RPMI8226 (cell line): ENCODE data around the gene KHK.

Experiments used
- DNase-seq: peaks from one replicate; pipeline ENCODE4 v3.0.0-alpha.2; 2015

KHK gene

DNA sequence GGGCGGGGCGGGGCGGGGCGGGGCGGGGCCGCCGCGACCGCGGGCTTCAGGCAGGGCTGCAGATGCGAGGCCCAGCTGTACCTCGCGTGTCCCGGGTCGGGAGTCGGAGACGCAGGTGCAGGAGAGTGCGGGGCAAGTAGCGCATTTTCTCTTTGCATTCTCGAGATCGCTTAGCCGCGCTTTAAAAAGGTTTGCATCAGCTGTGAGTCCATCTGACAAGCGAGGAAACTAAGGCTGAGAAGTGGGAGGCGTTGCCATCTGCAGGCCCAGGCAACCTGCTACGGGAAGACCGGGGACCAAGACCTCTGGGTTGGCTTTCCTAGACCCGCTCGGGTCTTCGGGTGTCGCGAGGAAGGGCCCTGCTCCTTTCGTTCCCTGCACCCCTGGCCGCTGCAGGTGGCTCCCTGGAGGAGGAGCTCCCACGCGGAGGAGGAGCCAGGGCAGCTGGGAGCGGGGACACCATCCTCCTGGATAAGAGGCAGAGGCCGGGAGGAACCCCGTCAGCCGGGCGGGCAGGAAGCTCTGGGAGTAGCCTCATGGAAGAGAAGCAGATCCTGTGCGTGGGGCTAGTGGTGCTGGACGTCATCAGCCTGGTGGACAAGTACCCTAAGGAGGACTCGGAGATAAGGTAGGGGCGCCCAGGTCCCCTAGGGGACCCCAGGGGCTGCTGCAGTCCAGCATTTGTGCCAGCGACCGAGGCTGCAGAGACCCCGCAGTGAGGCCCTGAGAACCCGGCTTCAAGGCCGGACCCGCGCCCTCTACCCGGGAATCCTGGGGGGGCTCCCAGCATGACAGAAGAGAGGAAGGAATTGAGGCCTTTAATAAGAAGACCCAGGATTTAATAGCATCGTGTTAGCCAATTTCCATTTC, at the start of gene KHK:
KHK (plus strand) TSS at position 49 of the 870 bp plus-strand sequence; CDS start at position 537, 488 bp downstream.
- peak; percentile 95 for DNase-seq

DNA sequence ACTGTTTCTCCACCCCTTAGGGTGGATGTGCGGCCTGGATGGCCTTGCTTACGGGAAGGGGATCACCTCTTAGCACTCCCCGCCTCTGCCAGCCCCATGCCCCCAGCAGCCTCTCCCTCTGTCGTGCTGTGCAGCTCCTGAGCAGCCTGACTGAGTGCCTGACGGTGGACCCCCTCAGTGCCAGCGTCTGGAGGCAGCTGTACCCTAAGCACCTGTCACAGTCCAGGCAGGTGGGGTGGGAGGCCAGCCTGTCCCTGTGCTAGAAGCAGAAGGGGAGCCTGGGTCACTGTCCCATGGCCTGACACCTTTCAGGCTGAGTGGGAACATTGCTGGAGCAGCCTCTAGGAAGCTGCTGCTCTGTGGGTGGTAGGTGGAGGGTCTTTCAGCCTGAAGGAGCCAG, 48.6 kb upstream of the KHK start:
- no peak for DNase-seq

DNA sequence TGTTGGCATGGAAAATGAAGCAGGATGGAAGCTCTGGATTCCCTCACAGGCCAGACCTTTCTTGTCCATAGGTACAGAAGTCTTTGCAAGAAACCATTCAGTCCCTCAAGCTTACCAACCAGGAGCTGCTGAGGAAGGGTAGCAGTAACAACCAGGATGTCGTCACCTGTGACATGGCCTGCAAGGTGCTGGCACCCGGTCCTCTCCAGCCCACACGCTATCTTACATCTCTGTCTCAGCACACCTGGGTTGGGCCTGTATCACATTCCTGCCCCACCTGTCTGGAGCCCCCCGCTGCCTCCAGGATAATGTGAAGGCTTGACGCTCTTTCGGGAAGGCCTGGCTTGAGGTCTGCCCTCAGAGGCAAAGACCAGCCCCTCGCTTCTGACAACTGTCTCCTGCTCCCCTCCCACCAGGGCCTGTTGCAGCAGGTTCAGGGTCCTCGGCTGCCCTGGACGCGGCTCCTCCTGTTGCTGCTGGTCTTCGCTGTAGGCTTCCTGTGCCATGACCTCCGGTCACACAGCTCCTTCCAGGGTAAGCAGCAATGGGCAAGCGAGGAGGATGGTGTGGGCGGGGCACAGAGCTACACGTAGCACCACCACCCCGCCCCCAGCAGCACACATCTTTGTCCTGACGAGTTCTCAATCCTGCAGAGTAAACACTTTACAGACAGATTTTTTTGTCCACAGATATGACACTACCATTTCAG, 47.8 kb upstream of the KHK start:
- DNase-seq = no peak

DNA sequence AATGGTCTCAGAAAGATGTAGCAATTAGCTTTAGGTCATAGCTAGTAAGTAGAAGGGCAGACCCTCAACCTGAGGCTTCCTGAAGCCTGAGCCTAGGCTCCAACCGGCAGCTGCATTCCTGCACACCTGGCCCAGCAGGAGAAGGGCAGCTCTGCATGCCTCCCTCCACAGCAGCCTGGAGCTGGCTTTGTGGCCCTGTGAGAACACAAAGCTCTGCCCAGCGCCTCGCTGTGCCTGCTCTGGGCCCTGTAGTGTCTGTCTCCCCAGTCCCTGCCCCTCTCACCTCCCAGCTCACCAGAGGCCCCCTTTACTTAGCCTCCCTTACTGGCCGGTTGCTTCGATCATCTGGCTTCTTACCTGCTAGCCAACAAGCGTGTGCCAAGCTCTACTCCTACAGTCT, 47.1 kb upstream of the KHK start:
- DNase-seq = no peak

DNA sequence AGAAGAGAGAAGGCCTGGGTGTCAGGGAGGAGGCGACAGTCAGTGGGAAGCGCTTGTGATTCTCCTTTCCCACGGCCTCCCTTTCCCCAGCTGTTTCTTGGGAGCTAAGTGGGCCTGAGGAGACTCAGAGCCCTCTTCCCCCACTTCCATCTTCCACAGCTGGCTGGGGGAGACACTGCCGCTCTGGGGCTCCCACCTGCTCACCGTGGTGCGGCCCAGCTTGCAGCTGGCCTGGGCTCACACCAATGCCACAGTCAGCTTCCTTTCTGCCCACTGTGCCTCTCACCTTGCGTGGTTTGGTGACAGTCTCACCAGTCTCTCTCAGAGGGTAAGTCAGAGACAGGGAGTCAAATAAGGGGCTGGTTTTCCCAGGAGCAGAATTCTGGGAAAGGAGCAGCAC, 46.7 kb upstream of the KHK start:
- DNase-seq = no peak

DNA sequence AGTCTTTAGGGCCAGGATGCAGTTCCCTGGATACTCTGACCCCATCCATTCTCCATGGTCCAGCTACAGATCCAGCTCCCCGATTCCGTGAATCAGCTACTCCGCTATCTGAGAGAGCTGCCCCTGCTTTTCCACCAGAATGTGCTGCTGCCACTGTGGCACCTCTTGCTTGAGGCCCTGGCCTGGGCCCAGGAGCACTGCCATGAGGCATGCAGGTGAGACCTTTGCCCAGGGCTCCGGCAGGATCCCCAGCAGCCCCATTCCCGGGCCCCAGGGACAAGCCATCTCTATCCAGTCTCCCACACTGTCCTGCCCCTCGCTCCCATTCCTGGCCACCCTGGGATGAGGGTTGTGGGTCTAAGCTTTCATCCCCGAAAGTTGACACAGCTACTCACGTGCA, 46.3 kb upstream of the KHK start:
- DNase-seq = no peak

DNA sequence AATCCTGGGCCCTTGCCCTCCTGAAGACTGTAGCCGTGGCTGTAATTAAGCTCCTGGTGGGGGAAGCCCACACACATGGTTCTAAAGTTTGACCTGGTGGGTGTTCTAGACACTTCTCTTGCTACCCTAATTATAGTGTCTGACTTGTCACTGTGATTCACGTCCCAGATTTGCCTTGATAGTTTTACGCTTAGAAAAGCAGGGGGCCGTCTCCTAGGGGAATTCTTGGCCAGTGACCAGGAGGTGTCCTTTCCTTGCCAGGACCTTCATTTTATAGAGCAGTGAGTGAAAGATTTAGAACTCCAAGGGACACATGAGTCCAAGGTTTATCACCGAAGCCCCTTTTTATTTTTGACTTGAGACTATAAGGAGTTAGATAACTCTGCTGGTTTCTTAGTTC, 44.8 kb upstream of the KHK start:
- no peak for DNase-seq

DNA sequence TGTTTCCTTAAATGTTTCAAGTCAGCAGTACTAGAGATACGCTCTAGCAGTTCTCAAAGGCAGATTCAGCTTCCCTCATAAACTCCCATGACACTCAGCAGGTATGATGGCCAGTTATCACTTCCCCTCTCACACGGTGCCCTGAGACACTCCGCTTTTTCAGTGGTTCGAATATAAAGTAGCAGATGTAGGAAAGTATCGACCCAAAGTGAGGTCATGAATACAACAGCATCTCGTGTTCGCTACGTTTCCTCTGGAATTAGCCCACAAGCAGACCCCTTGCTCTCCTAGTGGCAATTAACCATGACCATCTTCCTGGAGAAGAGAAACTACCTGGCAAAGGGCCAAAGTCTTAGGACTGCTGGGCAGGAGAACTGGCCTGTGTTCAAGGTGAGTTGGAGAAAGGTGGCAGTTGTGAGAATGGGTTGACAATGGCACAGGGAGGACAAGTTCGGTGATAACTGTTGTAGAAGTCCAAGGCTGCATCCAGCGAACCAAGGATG, 44.4 kb upstream of the KHK start:
- DNase-seq = no peak

DNA sequence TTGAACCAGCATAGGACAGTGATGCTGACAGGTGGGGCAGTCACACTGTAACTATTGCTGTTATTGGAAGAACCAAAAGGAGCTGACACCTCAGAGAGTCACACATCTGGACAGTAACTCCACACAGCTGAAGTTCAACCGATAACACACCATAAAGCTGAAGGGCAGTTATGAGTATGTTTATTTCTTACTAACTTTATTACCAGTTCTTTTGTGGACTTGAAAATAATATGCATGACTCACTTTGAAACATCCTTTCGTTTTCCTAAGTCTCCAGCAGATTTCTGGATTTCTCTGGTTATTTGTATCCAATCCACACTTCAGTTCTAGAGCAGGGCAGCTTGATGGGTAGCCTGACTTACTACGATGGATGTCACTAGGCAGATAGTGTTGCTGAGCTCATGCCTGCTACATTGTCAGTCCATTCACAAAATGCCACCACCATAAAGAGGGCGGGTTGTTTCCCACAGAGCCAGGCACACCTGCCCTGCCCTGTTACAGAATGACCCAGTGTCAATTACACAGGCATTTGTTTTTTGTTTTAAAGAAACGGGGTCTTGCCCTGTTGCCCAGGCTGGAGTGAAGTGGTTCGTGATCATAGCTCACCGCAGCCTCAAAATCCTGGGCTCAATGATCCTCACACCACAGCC, 43.5 kb upstream of the KHK start:
- DNase-seq = no peak

DNA sequence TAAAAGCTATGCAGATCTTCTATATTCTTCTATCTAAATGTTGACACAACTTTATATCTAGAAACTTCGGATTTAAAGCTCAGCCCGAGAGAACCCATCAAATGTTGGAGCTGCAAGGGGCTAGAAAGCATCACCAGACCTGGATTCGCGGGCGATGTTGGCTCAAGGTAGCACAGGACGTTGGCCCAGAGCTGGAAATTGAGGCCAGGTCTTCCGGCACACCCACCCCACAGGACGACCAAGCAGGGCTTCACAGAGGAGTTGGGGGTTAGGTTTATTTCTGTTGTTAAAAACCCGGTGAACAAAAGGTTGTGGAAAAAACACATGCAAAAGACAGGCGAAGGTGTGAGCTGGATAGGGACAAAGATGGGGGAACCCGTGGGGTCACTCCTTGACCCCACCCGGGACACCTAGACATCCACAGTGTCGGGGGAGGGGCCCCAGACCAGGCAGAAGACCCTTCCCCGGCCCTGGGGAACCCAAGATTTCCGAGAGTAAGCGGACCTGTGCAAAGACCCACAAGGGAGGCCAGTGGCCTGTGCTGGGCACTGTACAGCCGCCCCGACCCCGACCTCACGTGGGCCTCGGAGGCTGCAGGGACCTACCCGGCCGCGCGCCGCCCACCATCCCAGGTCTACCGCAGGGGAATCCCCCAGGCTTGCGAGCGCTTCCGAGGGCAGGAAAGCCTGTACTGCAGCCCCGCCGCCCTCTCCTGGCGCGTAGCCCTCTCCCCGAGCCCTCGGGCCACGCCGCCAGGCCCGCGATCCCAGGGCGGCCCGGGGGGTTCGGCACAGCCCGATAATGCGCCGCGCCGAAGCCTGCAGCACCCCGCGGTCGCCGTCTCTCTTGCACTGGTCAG, 36.9 kb upstream of the KHK start:
- DNase-seq = no peak

DNA sequence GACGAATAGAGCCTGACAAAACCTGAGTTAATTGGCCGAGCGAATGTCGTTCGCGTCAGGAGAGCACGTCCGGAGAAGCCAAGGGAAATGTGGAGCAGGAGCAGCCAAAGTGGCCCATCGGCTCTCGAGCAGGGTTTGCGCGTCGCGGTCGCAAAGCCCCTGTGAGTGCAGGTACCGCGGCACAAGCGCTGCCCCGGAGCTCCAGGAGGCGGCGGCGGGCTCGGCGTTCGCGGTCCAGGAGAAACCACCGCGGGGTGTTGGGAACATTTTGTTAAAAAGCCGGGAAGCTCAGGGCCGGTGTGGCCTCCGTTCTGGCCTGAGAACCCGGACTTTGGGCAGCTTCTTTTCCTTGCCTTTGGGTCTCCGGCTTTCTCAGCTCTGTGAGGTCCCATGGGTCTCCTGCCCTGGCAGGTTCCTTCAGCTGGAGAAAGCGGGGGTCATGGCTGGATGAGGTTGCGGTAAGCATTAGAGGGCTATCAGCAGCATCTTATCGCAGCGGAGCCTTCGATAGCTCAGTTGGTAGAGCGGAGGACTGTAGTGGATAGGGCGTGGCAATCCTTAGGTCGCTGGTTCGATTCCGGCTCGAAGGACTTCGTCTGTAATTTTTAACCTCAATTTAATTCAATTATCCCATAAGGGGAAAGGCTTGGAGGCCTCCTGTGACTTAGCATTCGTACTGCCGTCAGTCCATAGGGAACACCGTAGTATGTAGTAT, 36.1 kb upstream of the KHK start:
- DNase-seq = peak; percentile 93

DNA sequence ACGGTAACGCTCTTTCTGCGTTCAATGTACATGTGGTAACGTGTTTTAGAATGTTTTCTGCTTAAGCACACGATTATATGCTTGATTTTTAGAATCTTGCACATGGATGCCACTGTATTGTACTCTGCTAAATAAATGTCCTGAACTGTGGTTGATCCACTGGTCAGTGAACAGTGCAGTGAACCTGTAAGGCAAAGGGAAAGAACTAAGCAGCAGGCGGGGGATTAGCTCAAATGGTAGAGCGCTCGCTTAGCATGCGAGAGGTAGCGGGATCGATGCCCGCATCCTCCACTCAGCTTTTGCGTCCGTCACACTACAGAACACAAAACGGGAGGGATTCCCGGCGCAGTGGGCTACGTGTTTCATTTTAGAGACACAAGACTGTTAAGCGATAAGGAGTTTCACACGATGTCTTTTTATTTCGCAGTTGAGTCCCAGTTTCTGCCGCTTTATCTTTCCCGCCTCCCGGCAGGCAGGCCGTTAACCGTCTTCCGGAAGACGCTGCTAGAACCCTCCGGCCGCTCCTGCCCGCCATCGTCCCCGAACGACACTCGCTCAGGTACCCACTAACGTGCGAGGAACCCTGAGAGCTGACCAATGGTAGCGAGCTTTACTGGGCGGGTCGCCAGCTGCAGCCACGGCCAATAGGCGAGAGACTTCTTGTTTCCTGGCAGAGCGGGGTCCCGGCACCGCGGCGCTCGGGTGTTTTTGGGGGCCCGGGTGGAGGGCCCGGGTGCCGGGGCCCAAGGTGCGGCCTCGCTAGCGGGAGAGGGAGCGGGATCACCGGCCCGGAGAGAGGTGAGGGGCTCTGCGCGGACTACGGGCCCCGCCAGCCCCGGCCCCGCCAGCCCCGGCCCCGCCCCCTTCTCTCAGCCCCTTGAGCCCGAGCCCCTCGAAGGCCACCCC, 35.3 kb upstream of the KHK start, which contains the start of gene AGBL5:
AGBL5 (plus strand) TSS at position 673 of the 906 bp plus-strand sequence. CDS start 1,291 bp downstream, outside the sequence.
- peak; percentile 95 for DNase-seq

DNA sequence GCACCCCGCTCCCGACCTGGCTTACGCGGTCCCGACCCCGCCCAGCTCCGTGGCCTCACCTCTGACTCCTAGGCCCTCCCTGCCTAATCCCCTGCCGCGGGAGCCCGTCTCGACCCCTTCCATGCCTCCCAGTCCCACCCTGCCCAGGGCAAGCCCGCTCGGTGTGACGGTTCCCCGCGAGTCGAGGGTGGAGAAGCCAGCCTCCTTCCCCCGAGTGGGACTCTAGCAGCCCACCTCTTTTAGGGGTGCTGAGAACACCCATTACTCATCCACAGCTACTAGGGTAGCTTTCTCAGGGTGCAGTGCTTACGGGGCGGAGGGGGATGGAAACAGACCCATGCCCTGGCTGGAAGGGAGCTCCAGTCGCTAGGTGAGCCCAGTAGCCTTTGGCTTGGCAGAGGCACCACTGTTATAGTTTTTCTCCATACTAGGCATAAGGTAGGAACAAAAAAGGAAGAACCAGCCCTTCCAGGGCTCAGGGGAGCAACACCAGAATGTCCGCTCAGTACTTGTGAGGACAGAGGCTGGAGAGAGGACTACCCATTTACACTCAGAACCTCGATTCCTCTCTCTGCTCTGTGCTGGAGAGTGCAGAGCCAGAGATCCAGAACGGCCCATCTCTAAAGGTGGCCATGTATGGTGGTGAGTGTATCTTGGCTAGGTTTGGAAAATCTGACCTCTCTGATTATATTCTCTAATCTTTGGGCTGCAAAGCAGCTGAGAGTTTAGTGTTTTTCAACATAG, 34.5 kb upstream of the KHK start:
- DNase-seq = no peak

DNA sequence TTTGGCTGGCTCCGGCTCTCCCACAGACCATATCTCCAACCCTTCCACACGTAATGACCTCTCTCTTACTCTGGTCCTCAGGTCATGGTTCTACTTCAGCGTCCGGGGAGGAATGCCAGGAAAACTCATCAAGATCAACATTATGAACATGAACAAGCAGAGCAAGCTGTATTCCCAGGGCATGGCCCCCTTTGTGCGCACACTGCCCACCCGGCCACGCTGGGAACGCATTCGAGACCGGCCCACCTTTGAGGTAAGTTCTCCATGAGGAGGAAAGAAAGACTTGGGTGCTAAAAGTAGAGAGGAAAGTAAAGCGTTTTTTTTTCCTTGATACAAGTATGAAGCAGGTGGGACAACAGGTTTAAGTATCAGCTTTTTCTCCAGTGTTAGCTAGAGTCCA, 33.3 kb upstream of the KHK start:
- DNase-seq = no peak

DNA sequence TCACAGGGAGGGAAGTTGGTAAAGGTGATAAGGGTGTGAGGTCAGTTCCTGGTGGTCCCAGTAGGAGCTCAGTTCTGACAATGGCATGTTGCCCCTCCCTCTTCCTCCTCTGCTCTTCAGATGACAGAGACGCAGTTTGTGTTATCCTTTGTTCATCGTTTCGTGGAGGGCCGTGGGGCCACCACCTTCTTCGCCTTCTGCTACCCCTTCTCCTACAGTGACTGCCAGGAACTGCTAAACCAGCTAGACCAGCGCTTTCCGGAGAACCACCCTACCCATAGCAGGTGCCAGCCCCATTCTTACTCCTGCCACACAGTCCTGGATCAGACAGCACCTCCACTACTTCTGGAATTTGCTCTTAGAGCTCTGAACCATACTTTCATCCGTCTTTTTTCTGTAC, 32.8 kb upstream of the KHK start:
- DNase-seq = no peak

DNA sequence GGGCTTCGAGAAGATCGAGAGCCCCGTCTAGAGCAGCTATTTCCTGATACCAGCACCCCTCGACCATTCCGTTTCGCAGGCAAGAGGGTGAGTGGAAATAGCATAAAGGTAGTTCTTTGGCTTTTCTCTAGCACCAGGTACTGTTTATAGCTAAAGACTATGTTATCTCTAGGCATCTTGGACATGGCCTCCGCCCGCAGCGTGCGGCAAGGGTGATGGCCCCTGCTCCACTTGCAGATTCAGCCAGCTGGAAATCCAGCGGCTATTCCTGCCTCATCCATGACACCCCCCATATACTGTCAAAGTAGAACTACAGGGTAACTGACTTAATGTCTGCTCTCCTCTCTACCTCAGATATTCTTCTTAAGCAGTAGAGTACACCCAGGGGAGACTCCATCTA, 31.9 kb upstream of the KHK start:
- no peak for DNase-seq

DNA sequence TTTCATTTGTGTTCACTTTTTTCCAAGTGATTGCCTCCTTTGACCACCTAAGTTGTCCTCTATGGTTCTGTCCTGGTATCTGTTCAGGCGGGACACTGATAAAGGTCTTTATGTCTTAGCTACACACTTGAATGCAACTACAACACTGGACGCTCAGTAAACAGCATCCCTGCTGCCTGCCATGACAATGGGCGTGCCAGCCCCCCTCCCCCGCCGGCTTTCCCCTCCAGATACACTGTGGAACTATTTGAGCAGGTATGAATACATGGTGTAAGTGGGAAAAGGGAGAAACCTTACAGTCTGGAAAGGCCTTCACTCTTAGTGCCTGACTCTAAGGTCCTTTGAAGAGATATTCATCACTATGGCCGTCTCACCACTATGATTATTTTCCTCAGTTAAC, 29.4 kb upstream of the KHK start:
- no peak for DNase-seq

DNA sequence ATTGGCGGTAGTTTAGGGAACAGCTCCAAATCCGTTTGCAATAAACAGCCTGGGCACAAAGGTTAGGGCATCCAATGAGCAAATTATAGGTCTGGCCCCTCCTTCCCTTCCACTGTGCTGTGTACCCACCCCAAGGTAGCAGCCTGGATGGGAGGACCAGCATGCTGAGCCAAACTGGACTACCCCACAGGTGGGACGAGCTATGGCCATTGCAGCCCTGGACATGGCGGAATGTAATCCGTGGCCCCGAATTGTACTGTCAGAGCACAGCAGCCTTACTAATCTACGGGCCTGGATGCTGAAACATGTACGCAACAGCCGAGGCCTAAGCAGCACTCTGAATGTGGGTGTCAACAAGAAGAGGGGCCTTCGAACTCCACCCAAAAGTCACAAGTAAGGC, 28.4 kb upstream of the KHK start:
- DNase-seq = no peak

DNA sequence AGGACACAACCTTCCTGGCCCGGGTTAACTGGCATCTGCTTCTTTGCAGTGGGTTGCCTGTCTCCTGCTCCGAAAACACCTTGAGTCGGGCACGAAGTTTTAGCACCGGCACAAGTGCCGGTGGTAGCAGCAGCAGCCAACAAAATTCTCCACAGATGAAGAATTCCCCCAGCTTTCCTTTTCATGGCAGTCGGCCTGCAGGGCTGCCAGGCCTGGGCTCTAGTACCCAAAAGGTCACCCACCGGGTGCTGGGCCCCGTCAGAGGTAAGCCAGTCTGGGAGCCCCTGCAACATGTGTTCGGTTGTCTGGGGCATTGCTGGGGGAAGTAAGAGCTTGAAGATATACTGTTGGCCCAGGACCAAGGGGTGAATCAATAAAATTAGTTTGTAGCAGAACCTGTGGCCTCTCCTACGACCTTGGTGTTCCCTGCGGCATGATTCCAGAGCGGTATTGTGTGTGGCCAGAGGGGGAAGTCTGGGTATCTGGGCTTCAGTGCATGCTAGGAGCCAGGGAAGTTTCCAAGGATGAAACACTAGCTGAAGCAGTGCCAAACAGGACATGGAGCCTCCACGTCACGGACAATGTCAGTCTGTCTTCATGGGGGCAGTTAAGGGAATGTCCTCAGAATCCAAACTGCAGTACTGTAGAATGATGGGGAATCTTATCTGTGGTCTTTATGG, 27.3 kb upstream of the KHK start:
- DNase-seq = no peak
